ENCODE data around the gene PITX1. TPM values are rescaled to one million over a fixed set of nuclear protein-coding genes. Genes with fewer than 3 reads are reported as not detected.

Gene PITX1
- total and polyA plus RNA-seq, 2 donors (not counting 1 experiment from before 2014, with no cell fraction given): 0.13 TPM; not detected in 1

DNA sequence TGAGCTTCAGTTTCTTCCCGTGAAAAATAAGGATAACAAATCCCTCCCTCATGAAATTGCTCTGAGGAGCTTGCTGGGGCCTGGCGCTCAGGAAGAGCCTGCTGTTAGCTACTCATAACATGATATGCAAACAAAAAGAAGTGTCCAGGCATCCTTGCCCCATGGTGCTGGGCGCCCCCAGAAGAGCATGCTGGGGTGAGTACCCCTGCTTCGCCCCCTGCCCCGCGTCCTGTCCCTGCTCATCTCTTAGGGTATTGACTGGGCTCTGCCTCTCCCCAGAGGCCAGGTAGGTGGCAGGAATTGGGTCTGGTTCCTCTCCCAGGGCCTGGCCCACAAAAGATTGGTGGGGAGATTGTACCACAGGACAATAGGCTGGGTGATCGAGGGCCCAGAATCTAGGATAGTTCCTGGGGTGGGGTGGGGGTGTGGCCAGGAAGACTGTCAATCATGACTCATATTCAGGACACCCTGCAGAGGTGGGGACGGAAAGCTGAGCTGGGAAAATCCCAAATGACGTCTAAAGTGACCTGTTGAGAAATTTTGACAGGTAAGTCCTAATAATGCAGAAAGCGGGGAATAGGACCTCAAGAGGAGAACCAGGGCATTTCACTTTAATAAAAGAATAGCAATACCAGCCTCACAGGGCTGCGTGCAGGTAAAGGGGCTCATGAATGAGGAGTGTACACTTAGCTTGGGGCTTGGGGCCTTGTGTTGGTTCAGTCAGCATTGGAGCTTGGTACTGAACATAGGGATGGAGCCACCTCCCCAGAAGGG, 8.9 kb downstream of the PITX1 start:
- intact Hi-C loops (cut with micrococcal nuclease): no loop called here

More for the DNA sequence above, 8.9 kb downstream of the PITX1 start:
- Histone ChIP-seq H3K27ac (ENCODE audit: low read length in 2 of 2) (no peak overlapping the region), H3K4me2 (replicated peaks; ENCODE audit: low read depth, low read length, poor library complexity, severe bottlenecking) (no peak overlapping the region), H4K20me1 (ENCODE audit: control insufficient read depth, insufficient read depth, low read length, poor library complexity, severe bottlenecking) (peaks cover 3% of the 10 kb centered on the region), H3K27me3 (replicated peaks in 1 of 4; ENCODE audit: control extremely low read depth in 1 of 4, control insufficient read depth in 3 of 4, insufficient read depth in 4 of 4, low read length in 3 of 4) (peaks cover 0 to 58% (median 32%) of the 10 kb centered on the region in 4 experiments), H3K4me3 (ENCODE audit: control extremely low read depth in 1 of 5, extremely low read depth in 1 of 5, insufficient read depth in 1 of 5, low read depth in 2 of 5, low read length in 4 of 5) (no peak overlapping the region), H3K9me3 (ENCODE audit: control extremely low read depth in 1 of 3, control insufficient read depth in 2 of 3, insufficient read depth in 1 of 3, low read length in 2 of 3) (peaks cover 3 to 30% (median 10%) of the 10 kb centered on the region in 3 donors), H3K36me3 (replicated peaks in 1 of 2; ENCODE audit: control extremely low read depth in 1 of 2, control insufficient read depth in 1 of 2, extremely low read depth in 1 of 2, insufficient read depth in 2 of 2, low read length in 1 of 2) (no peaks in the 10 kb centered on the region), H3K9ac (ENCODE audit: low read length) (no peak overlapping the region), H3K4me1 (ENCODE audit: control insufficient read depth in 2 of 2, insufficient read depth in 2 of 2, low read length in 2 of 2) (peaks cover 17 to 35% of the 10 kb centered on the region in 2 donors), H3K79me2 (ENCODE audit: control insufficient read depth, insufficient read depth, low read length) (no peaks in the 10 kb centered on the region), H2AFZ (ENCODE audit: insufficient read depth, low read depth, low read length, poor library complexity, severe bottlenecking) (no peak overlapping the region)
- DNase-seq (no peak), ATAC-seq (ENCODE audit: low read depth) (no peak)
- H3K9me3 Mint-ChIP-seq (ENCODE audit: insufficient read depth): peaks cover 3% of the 10 kb centered on the region
- TF ChIP-seq CTCF (IDR thresholded peaks at IDR 0.05) (no peak), EZH2 (IDR thresholded peaks at IDR 0.05; ENCODE audit: borderline replicate concordance, insufficient read depth, low read depth, low read length, poor library complexity, severe bottlenecking) (no peak)
- H3K4me3 Mint-ChIP-seq: no peak overlapping the region
- ChIA-PET POLR2A (no interaction called here), CTCF (interaction anchor here (0.8 kb wide), 1 partner anchor 163 kb away, joined by 3 read pairs; no protein-coding TSS in a partner anchor)
- peaks cover 11% of the 10 kb centered on the region for H3K4me1 Mint-ChIP-seq
- WGBS (ENCODE audit: insufficient coverage): 84% methylated on average over 8 of the region's 11 CpGs
- no peak overlapping the region for H3K27ac Mint-ChIP-seq
- peaks cover 51% of the 10 kb centered on the region for H3K27me3 Mint-ChIP-seq
